ELR (cell line): Measurements from ENCODE around the gene WDFY4.
A peak's percentile ranks its signal among the peaks of the same experiment; 100 is the strongest.

Experiments used
- DNase-seq: peaks from one replicate; pipeline ENCODE4 v3.0.0-alpha.2; 2015; ENCODE audit warnings: low read depth

WDFY4 gene

DNA sequence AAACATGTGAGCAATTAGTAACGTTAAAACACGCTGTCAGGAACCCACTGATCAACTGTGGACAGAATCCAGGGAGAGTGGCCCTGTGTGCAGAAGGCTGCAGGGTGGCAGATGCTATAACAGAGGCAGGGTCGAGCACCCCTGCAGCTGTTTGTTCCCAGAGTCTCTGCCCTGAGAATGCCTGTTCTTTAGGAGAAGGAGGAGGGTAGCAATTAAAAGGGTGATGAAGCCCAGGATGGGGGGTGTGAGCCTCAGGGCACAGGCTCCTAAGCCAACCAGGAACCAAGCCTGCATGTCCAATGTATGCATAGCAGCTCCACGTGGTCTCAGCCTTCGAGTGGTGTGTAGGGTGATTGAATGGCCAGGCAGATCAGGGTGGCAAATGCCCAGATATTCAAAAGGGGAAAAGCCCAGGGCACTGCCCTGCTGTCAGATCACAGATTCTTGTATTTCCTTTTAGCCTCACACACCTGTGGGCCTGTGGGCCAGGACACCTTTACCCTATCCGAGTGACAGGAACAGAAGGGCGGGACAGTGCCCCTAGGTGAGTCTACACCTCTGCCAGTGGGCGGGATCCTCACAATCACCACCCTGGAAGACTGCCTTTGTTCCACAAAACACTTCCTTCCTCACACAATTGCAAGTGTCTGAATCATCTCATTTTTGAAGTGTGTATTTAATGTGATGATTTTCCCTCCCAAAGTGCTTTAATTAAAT lies 7.3 kb downstream of the WDFY4 start:
- no peak for DNase-seq

DNA sequence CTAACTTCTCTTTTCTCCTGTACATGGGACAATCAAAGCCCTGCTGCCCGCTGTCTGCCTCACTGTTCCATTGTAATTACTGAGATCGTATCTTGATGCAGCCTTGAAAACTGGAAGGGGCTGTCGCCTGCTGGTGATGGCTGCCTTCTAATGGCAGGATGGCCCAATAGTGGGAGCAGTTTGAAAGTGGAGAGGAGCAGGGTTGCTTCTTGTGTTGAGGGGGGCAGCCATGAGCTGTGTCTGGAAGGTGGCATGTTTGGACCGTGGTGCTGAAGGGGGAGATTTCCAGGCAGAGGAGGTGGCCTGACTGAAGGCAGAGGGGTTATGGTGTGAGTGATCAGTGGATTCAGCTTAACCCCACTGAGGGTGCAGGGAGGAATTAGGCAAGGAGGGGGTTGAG lies 8.1 kb downstream of the WDFY4 start:
- DNase-seq: no peak

DNA sequence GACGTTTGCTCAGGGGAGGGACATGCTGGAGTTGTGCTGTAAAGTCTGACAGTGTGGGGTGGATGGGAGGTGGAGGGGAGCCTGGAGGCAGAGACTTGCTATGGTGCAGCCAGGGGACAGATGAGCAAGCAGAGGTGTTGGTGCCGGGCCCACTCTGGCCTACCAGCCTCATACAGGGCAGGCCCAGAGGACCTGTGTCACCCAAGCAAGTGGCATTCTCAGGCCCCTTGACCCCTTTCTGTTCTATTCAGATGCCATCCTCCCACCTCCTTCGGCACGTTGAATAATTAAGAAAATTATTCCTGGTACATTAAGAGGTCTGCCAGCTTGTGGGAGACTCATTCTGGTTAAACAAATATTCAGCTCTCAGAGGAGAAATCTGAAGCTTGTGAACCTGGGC lies 8.5 kb downstream of the WDFY4 start:
- DNase-seq: no peak

DNA sequence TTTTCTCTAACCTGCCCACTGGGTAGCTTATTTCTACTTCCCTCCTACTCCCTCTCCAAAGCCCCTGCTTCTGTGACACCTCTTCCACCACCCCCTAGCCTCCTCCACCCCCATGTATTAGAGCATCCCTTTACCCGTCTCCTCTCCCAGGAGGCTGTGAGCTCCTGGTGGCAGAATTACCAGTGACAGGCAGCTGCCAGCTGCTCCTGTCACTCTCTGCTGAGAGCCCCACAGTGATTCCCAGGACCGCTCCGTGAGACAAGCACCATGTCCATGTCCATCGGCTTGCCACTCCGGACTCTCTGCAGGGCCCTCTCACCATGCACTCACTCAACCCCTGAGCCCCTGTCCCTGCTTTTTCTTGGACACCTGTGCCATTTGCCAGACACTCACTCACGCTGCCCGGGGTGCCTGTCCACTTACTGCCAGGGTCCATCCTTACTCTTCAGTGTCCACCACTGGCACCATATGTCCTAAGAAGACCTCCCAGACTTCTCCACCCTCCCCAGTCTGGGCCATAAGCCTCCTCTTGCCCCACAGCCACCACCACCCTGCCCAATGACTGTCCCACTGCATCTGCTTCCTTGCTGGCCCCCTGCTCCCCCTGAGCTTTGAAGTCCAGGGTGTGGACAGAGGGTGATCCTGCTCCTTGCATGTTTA lies 9.8 kb downstream of the WDFY4 start:
- no peak for DNase-seq

DNA sequence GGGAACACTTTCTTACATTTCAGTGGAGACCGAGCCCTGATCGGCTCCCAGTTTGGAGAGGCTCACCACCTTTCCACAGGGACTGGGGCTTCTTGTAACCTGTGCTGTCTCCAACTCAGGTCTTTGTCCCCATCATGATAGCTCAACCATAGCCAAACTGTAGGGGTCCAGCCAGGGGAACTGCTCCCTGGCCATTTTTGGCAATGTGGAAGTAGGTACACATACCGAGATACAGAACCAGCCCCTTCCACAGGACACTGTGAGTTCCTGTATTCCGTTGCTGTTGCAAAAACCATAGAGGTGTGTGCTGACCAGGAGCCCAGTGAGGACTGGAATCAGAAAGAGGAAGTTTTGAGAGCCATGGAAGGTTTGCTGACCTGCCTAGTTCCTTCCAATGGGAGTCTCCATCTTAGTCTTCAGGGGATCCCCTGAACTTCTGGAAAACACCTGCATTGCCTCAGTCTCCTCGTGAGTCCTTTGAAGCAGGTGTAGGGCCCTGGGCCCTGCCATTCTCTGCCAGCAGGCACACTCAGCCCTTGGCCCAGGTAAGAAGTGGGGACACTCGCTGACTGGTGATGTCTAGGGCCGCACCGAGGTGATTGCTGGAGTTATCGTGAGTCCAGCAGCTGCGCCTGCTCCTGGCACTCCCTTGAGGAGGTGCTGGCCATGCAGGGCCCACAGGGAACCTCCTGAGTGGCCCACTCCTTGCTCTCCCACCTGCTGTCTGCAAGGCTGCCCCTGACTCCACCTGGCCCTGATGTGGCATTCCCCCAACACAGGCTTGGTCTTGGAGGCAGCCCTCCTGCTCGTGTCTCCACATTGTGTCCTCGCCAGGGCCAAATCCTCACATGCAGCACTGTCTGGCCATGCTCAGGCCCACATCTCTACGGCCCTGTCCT lies 11.2 kb downstream of the WDFY4 start:
- no peak for DNase-seq

DNA sequence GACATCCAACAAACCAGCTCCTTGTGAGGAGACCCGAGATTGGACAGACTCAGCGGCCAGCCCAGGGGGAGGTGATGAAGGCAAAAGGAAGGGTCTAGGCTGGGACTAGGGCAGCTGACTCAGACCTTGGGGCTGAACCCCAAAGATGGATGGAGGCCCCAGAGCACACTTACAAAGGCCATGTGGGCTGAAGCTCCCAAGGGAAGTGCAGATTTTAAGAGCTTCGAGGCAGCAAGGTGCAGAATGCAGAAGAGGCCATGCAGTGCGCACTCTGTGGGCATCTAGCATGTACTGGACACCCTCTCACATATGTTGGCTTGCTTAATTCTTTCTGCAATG lies 11.8 kb downstream of the WDFY4 start:
- DNase-seq: no peak

DNA sequence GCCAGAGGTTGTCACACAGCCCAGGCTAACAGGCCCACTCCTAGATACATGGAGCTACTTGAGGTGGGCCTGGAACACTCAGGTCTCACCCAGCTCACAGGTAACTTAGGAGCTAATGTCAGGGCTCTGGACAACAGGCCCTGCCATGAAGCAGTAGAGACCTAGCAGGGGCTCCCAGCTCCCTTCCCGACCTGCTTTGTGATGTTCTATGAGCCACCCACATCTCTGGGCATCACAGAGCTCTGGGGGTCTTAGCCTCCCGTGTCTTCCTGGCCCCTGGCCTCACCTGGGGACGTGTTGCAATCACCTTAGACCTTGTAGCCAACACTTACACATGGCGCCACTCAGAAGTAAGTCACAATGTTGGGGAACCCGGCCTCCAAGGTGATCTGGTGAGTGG lies 12.4 kb downstream of the WDFY4 start:
- no peak for DNase-seq

DNA sequence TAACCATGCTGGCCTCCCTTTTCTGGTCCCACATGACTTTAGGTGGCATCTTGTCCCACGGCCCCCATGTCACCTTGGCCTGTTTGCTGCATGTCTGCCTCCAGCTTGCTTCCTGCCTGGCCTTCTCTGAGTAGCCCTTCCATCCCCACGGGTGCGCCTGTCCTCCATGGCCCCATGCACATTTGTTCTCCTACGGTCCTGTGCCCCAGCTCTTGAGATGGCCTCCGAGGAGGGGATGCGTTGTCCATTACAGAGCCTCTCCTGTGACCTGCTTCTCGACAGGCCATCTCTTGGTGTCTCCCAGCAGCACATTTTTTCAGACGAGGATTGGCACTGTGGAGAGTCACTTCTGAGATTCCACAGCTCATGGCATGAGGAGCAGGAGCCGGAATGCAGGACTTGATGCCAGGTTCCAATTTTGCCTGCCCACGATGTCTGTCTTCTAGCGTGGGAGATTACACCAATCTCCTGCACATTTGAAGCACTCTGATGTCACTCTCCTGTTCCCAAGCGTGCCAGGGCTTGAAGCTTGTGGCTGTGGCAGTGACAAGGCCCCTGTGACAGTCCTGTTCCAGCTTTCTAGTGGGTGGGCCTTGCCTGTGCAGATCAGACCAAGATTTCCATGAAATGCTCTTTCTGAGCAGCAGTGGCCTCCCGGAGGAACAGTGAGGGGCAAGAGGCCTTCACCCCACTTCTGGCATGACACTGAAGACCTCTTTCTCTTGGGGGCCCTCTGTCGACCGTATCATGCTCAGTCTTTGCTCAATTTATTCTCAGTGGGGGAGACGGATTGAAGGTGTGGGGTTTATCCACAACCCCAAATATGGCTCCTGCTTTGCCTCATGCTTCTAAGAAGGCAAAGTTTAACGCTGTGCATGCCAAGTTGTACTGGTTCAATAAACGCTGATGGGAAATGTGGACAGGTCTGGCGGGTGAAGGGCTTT lies 13.4 kb downstream of the WDFY4 start:
- DNase-seq: no peak

DNA sequence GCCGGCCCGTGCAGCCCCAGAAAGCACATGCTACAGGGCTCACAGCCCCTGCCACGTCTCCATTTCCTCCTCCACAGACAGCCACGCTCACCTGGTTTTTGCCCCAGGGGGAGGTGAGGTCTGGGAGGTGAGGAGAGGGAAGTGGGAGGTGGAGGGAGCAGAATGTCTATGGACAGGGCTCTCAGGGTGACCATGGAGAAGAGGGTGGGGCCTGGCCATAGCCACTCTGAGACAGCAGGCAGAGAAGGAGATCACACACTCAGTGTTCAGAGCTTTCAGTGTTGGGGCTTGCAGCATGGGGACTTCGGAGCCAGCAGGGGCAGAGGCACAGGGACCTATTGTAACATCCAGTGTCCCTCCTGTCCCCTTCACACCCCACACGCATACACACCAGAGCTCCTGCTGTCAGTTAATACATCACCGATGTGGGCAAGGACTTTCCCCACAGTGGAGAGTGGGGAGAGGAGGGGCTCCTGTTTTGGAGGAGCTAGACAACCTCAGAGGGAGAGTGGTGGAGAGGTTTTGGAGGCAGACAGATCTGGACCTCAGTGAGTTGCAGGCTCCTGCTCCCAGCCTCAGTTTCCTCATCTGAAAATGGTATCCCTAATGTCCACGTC lies 14.4 kb downstream of the WDFY4 start:
- DNase-seq: no peak

DNA sequence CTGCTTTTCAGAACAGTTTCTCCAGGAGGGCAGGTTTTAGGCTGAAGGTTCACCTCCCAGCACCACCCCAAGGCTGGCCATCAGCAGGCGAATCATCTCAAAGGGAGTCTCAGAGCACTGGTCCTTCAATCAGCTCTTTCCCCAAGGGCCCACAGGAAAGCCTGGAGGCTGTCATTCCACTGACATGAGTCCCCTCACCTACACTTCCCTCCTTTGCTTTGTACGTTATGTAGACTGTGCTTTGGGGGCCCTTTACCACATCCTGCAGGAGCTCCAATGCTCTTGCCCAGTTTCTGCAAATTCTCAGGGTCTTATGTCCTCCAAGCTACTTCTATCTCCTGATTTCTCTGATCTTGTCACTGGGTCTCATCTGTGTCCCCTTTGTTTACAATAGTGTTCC lies 15.4 kb downstream of the WDFY4 start:
- peak; percentile 4 for DNase-seq

DNA sequence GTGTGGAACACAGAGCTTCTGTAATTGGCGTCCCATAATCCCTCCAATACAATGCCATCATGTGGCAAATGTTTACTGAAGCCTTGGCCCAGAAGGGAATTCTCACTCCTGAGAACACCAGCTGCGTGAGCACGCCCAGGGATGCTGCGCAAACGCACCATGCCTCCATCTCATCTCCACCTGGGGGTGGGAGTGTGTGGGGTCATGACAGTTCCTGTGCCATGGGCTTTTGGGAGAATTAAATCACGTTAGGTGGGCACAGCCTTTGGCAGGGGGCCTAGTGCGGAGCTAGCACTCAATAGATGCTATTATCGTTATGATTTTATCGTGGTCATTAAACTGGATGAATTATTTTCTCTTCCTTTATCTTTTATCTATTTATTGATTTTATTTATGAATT lies 15.8 kb downstream of the WDFY4 start:
- no peak for DNase-seq

DNA sequence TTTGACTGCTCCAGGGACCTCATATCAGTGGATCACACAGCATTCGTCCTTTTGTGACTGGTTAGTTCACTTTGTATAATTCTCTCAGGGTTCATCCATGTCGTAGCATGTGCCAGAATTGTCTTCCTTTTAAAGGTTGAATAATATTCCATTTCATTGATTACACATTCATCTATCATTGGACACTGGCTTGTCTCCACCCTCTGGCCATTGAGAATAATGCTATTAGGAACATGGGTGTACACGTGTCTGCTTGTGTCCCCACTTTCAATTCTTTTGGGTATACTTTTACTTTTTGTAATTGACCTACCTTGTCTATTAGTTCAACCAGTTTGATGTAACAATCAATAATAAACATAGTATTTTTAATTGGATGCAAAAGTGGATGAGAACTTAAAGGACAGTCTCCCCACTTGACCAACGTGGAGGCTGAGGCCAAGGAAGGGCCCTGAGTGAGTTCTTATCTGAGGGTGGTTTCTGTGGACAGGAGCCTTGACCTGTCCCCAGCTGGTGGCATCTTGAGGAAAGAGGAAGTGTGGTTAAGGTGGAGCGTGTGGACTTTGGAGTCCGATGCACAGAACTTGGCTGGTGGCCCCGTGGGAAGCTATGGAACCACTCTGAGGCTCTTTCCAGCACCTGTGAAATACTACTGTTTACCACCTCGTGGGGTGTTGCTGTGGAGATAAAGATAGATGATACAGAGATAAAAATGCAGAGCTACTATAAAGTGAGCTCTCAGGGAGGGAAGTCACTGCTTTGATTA lies 16.6 kb downstream of the WDFY4 start:
- no peak for DNase-seq

DNA sequence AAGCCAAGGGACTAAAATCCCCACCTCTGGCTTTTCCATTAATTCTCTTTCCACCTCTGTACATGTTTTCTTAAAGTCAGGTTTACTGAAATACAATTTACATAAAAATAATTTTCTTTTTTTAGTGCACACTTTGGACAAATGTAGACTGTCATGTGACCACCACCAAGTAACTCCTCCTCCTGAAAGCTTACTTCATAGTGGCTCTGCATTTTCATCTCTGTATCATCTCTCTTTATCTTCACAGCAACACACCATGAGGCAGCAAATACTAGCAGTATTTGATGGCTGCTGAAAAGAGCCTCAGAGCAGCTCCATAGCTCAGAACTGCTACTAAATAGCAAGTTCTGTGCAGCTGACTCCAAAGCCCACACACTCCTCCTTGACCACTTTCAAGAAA lies 17.3 kb downstream of the WDFY4 start:
- no peak for DNase-seq

DNA sequence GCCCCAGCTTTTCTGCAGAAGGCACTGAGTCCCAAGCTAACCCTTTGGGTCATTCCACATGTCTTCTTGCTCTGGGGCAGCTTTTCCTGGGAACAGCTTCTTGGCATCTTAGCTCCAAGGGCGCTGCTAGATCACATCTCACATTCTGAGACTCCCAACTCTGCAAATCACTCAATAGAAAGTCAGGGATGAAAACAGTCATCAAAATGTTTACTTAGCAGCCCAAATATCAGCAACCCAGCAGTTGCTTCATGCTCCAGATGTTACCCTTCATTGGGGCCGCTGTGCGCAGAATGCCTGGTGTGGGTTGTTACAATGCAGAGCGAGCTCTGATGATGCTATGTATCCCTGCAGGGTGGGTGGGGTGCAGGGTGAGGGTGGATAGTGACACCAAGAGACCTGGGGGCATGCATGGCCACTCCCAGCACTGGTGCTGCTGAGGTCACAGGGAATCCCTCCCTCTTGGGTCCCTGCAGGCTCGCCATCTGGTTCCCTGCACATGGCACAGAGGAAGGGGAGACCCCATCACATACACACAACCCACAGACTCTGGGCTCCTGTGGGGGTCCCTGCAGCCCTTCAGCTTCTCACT lies 19.0 kb downstream of the WDFY4 start:
- DNase-seq: no peak

DNA sequence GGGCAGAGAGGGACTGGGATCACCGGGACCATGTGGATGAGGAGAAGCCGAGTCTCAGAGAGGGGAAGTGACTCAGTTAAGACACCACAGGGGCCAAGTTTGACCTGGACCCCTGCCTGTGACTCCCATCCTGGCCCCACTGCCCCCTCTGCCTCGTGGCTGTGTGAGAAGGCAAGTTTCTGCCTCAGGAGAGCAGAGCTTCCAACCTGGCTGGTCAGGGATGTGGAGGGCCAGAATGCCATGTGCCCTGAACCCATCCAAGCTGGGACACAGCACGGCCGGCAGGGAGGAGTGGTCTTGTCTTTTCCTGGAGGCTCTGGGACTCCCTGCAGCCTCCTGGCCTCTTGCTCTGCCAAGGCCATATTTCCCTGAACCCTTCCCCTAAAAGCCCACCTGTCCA lies 19.5 kb downstream of the WDFY4 start:
- DNase-seq: no peak

DNA sequence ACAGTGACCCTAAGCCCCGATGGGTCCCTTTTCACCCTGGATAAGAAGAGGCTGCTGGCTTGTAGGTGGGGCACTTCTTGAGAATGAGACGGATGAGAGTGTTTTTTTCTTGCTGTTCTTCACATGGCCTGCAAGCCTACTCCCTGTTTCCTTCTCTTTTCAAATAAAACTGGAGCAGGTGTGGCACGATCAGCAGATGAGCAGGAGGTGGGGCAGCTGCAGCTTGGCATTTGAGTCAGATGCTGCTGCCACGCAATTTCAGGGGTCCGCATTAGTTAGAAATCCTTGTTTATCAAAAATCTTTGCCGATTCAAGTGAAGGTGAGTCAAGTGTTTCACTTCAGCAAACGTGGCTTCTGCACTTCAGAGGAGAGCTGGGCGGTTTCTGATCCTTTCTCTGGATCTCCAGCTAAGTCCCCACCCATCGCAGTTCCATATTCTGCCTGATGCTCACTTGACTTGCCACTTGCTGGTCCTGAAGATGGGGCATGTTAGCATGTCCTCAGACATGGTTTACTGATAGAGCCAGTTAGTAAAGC lies 20.8 kb downstream of the WDFY4 start:
- DNase-seq: no peak

DNA sequence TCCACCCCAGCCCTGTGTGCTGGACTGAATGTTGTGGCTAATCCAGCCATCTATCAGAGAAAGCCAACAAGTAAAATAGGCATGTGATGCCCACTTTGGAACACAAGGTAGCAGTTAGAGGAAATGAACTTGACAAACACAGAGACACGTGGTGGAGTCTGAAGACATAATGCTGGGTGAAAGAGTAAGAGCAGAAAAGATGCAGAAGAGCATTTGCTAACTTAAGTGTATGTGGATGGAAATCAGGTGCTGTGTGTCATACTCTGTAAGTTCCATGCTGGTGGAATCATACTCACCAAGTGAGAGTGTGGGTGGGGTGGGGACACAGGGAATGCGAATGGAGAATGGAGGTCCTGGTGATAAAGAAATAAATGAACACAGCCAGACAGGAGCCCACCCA lies 22.8 kb downstream of the WDFY4 start:
- DNase-seq: no peak

DNA sequence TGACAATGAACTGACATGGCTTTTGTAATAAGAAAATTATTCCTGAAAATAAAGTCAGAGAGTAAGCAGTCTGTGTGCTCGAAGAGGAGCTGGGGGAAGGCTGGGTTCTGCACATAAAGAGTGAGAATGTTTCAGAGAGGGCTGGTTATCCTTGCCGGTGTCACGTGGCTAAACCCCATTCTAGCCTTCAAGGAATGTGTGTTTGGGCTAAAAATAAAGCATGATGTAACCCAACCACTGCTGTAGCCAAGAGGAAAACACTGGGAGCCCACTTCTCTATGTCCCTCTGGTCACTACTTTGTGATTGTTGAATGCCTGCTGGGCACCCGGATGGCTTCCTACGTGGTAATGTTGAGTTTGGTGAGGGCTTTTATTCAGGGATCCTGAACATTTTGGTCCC lies 23.5 kb downstream of the WDFY4 start:
- DNase-seq: no peak

DNA sequence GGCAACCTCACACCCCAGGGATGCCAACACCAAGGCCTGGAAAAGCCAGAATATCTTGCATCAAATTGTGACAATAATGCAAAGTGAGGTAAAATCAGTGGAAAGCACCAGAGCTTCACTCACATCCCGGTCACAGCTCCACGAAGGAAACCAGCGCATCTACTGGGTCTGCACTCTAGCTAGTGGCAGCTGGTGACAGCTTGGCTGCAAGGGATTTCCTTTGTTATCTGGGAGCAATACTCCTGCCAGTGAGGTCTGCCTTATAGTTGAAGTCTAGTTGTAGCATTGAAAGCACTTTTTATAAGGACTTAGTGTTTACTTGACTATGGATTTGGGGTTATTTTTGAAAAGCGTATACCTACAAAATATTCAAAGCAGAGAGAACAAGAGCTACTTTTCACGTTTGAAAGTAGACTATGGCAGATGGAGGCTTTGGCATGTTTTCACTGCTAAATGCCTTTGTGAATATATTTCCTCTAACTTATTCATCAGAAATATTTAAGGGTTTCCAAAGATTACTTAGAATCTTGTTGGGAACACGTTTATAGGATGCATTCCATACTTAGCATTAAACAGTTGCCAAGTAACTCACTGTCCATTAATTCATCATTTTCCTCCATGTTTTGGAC lies 26.1 kb downstream of the WDFY4 start:
- DNase-seq: no peak

DNA sequence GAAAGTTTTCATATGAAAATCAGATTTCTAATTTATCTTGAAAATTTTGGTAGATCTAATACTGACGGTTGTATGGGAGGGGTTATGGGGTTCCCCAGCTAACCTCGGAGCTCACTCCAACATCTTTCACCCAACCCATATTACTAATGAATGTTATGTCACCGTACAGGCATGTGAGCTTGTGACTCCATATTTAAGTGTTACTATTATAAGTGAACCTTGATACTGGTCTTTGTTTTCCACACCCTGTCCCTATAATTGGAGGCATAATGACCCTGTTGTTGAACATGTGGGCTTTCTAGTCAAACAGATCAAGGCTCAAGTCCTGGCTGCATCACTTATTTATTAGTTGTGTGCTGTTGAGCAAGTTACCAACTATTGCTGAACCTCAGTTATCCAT lies 27.2 kb downstream of the WDFY4 start:
- DNase-seq: no peak
